AG09319 (cell line): ENCODE results near the gene SYT17.

ENCODE experiments used
- DNase-seq: peaks from one replicate; pipeline ENCODE4 v3.0.0-alpha.2; 2010; ENCODE audit warnings: low read depth; ENCODE audit errors: extremely low read depth
- TF ChIP-seq, protein P1 (sequence below): IDR thresholded peaks from 2 replicates; pipeline ENCODE4 v1.5.1; 2011; ENCODE audit warnings: low read depth, mild to moderate bottlenecking, inconsistent platforms, low read length, moderate library complexity

The SYT17 gene, protein sequence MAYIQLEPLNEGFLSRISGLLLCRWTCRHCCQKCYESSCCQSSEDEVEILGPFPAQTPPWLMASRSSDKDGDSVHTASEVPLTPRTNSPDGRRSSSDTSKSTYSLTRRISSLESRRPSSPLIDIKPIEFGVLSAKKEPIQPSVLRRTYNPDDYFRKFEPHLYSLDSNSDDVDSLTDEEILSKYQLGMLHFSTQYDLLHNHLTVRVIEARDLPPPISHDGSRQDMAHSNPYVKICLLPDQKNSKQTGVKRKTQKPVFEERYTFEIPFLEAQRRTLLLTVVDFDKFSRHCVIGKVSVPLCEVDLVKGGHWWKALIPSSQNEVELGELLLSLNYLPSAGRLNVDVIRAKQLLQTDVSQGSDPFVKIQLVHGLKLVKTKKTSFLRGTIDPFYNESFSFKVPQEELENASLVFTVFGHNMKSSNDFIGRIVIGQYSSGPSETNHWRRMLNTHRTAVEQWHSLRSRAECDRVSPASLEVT

DNA sequence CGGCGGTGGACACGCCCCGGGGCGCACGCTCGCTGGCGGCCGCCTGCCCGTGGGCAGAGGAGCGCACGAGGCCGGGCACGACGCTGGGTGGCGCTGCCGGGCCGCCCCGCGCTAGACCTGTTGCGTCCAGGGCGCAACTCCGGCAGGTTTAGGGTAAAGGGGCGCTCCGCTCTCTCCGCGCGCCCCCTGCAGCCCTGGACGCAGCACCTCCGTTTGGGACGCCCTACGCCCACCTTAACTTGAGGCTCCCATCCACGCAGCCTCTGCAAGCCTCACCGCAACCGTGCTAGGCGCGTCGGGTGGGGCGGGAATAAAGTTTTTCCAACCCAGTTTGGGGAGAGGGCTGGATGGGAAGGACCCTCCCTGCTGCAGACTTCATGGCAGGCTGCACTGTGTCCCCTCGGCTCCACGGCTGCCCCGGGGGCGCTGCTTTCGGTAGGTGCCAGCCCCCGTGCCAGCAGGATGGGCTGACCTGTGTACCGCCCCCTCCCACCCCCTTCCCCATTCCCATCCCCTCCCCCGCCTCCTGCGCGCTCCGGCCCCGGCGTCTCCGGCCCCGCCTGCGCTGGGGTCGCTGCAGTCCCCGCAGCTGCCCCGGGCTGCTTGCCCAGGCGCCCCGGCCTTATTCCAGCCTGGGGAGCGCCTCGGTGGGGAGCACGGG is at the start of gene SYT17:
Gene SYT17 (plus strand): TSS at position 531 of the 661 bp plus-strand sequence. CDS start 407 bp downstream, outside the sequence.
- no peak for DNase-seq
- TF ChIP-seq, protein P1, sequence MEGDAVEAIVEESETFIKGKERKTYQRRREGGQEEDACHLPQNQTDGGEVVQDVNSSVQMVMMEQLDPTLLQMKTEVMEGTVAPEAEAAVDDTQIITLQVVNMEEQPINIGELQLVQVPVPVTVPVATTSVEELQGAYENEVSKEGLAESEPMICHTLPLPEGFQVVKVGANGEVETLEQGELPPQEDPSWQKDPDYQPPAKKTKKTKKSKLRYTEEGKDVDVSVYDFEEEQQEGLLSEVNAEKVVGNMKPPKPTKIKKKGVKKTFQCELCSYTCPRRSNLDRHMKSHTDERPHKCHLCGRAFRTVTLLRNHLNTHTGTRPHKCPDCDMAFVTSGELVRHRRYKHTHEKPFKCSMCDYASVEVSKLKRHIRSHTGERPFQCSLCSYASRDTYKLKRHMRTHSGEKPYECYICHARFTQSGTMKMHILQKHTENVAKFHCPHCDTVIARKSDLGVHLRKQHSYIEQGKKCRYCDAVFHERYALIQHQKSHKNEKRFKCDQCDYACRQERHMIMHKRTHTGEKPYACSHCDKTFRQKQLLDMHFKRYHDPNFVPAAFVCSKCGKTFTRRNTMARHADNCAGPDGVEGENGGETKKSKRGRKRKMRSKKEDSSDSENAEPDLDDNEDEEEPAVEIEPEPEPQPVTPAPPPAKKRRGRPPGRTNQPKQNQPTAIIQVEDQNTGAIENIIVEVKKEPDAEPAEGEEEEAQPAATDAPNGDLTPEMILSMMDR = peak; percentile 38

DNA sequence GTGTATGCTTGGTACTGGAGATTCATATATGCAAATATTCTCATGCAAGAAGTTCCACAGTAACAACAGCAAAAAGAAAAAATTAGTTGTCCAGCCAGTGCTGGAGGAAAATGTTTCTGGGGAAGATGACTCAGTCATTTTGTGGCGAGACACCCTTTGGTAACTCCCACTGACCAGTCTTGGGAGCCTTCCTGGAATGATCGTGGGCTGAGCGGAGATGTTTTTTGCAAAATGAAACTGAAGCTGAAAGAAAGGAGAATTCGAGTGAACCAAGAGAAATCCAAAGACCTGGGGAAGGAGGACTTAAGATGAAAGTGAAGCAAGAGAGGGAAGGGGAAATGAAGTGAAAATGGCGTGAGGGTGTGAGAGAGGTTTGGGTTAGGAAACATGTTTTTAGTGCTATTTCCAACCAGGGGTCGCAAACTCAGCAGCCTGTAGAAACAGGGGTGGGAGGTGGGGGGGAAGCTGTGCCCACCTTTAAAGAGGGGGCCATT is 49.1 kb upstream of the SYT17 start:
- DNase-seq = no peak
- TF ChIP-seq, protein P1 = no peak

DNA sequence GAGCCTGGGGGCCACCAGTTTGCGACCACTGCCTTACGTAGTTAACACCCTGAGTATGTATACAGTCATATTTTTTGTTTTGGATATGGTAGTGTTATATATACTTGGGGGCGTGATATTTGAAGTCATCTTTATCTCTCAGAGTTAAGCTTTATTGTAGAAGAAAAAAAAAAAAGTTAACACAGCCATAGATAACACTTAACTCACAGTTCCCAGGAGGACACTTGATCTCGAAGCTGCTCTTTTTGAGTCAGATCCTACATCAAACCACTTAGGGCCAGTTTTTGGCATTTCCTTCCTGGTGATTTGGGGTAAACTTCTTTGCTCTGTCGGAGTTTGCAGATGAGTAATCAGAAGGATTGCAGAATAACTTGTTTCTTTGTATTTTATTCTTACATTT is 48.5 kb upstream of the SYT17 start:
- no peak for DNase-seq
- TF ChIP-seq, protein P1 = no peak

DNA sequence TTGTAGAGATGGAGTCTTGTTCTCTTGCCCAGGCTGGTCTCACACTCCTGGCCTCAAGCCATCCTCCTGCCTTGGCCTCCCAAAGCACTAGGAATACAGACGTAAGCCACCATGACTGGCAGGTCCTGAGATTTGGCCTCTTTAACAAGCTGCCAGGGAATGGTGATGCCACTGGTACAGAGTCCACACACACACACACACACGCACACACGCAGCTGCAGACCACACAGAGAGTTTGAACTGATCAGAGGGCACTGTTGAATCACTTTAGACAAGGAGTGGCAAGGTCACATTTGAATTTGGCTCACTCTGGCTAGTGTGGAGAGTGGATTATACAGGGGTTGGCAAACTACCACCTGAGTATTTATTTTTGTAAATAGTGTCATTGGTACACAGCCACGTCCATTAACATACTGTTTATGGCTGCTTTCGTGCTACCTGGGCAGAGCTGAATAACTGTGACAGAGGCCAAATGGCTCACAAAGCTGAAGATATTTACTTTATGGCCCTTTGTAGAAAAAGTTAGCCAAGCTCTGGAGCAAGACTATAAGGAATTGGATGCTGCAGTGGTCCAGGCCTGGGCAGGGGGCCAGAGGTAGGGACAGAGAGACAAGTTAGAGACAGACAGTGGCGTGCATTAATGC is 44.4 kb upstream of the SYT17 start:
- no peak for DNase-seq
- TF ChIP-seq, protein P1 = no peak

DNA sequence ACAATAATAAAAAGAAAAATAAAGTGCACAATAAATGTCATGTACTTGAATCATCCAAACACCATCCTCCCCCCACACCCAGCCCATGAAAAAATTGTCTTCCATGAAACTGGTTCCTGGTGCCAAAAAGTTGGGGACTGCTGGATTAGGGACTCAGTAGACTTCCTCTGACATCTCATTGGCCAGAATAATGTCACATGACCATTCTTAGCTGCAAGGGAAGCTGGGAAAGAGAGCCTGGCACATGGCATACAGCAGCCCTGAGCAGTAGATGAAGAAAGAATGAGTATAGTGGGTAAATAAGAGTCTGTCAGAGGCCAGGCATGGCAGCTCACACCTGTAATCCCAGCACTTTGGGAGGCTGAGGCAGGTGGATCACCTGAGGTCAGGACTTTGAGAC is 41.7 kb upstream of the SYT17 start:
- TF ChIP-seq, protein P1 = no peak
- DNase-seq = no peak

DNA sequence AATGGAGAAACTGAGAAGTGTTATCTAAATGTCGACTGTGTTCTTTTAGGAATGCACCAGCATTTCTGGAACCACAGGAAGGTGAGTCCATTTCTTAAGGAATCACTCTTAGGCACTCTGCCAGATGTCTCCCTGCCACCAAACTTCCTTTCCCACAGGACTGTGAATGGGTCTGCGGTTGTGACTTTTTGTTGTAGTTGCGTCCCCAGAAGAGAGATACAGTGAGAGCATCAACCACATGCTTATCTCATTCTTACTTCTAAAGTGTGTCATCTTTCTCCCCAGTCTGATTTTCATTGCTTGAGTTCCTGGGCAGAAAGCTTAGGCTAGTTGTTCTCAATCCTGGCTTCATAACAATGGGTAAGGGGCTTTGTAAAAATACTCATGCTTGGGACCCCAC is 40.8 kb upstream of the SYT17 start:
- TF ChIP-seq, protein P1 = no peak
- no peak for DNase-seq

DNA sequence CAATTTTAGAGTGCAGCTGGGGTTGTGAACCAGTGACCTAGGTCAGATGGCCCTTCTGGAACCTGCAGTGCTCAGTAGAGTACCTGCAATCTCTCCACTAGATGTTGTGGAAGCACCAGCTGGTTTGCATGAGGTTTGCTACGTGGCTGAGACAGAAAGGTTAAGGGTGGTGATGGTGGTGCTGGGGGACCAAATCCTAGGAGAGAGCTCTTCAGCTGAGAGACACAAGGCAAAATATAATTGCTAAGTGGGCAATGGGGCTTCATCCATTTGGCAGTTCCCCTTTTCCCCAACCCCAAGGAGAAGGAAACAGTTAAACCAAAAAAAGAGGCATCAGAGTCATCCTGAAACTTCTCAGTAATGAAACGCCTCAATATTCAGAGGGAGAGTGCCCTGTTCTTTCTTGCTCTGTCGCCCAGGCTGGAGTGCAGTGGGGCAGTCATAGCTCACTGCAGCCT is 40.3 kb upstream of the SYT17 start:
- no peak for DNase-seq
- TF ChIP-seq, protein P1 = no peak
